IMR-90 (cell line): Measurements from ENCODE around the gene CUX1.

ENCODE experiments used
- CEBPB ChIP-seq: IDR thresholded peaks from 2 replicates; pipeline ENCODE4 v1.6.1; 2012; ENCODE audit warnings: low read depth, low read length, improper control_type of control experiment
- CTCF ChIP-seq: conservative IDR thresholded peaks from 2 replicates; pipeline ENCODE4 v1.5.1; 2012; ENCODE audit warnings: mild to moderate bottlenecking, low read depth, low read length, improper control_type of control experiment
- FOS ChIP-seq: fragments of 150-350 bp; IDR thresholded peaks from 2 replicates; pipeline ENCODE4 v1.6.1; 2016; ENCODE audit warnings: low read depth, low read length
- MAFK ChIP-seq: IDR thresholded peaks from 2 replicates; pipeline ENCODE4 v1.6.1; 2012; ENCODE audit warnings: low read depth, low read length, improper control_type of control experiment
- MAZ ChIP-seq: IDR thresholded peaks from 2 replicates; pipeline ENCODE4 v1.6.1; 2012; ENCODE audit warnings: low read depth, mild to moderate bottlenecking, low read length, improper control_type of control experiment, moderate library complexity, borderline replicate concordance
- POLR2A ChIP-seq: IDR thresholded peaks from 2 replicates; pipeline ENCODE4 v1.6.1; 2012; ENCODE audit warnings: mild to moderate bottlenecking, low read depth, low read length
- RAD21 ChIP-seq: IDR thresholded peaks from 2 replicates; pipeline ENCODE4 v1.6.1; 2012; ENCODE audit warnings: low read length, improper control_type of control experiment
- RCOR1 ChIP-seq: IDR thresholded peaks from 2 replicates; pipeline ENCODE4 v1.6.1; 2012; ENCODE audit warnings: mild to moderate bottlenecking, low read length, improper control_type of control experiment; ENCODE audit not compliant: insufficient replicate concordance
- USF2 ChIP-seq: fragments of 150-350 bp; IDR thresholded peaks from 2 replicates; pipeline ENCODE4 v1.6.1; 2017; ENCODE audit warnings: mild to moderate bottlenecking, antibody characterized with exemption, low read length, low read depth

- TF ChIP-seq FOS (no peak), CTCF (no peak), POLR2A (no peak), RAD21 (no peak), USF2 (no peak), RCOR1 (no peak), MAZ (no peak), CEBPB (no peak), MAFK (no peak)
Observed at GRCh38 chr7:102280521-102280920, 463.1 kb downstream of the CUX1 start.
